ENCODE measurements around the gene SHISA6.

The SHISA6 gene

DNA sequence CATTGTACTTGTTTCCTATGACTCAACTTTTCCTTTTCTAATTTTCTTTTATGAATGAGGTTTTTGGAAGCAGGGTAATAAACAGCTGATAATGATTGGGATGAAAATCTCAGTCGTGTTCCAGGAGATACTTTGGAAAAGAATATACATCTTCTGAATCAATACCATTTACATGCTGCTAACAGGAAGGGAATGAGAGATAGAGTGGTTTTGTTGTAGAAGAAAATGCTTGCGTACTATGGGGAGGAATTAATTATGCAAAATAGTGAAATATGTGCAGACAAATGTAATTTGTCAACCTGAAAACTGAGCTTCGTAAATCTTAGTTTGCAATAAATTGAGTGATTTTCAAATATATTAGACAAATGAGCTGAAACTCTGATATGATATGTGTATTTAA lies 24.0 kb upstream of the SHISA6 start:
- H2AK5ac ChIP-seq (ENCODE audit: low read length) = no peak overlapping the region
- H3K79me2 ChIP-seq (ENCODE audit: control insufficient read depth, insufficient read depth, low read length) = no peaks in the 10 kb centered on the region
- H4K8ac ChIP-seq (ENCODE audit: low read depth, low read length) = no peak overlapping the region
- H2BK120ac ChIP-seq (ENCODE audit: low read depth, low read length) = no peak overlapping the region
- WGBS (ENCODE audit: extremely low coverage, insufficient coverage, low lambda C conversion rate) = no CpG with 5 or more reads among the region's 3 CpGs
- H4K5ac ChIP-seq (ENCODE audit: low read length) = no peak overlapping the region
- H3K4ac ChIP-seq (ENCODE audit: low read depth, low read length) = no peak overlapping the region
- H3K4me2 ChIP-seq (ENCODE audit: low read length) = no peak overlapping the region
- H3K4me1 ChIP-seq (ENCODE audit: control insufficient read depth, low read depth, low read length) = no peaks in the 10 kb centered on the region
- no peaks in the 10 kb centered on the region for H3K79me1 ChIP-seq (ENCODE audit: low read length)
- H3K27me3 ChIP-seq (ENCODE audit: insufficient read depth, low read length, poor library complexity) = no peaks in the 10 kb centered on the region
- H3K36me3 ChIP-seq (ENCODE audit: control insufficient read depth, insufficient read depth, low read length) = no peaks in the 10 kb centered on the region
- no peak overlapping the region for H2BK15ac ChIP-seq (replicated peaks; ENCODE audit: low read depth)
- H2BK5ac ChIP-seq (ENCODE audit: low read length) = no peak overlapping the region
- H3K18ac ChIP-seq (ENCODE audit: low read length) = no peak overlapping the region
- H3K9ac ChIP-seq (ENCODE audit: low read length) = no peak overlapping the region
- no peak overlapping the region for H3K23ac ChIP-seq (ENCODE audit: low read length)
- no peak for DNase-seq
- H3K4me3 ChIP-seq (ENCODE audit: low read length) = no peak overlapping the region
- H3K27ac ChIP-seq (ENCODE audit: low read depth, low read length) = no peak overlapping the region
- no peak overlapping the region for H3K56ac ChIP-seq (ENCODE audit: low read length)

DNA sequence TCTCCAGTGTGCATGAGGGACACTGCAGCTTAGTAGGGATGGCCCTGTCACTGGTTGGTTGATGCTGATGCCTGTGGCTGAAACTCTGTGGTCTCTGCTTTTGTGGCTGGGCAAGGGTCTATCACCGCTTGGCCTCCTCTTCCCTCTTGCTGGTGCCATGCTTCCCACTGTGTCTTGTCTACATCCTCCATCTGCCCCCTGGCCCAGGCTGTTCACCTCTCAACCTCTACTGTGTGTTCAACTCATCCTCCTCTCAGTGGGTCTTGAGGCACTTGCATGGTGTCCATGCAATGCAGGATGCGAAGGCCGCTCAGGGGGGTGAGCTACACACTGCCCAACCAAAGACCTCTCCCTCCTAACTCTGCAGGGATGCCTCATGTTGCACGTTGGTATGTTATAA lies 19.8 kb upstream of the SHISA6 start:
- peak overlapping the region; percentile 66 for H4K5ac ChIP-seq (ENCODE audit: low read length)
- no peaks in the 10 kb centered on the region for H3K36me3 ChIP-seq (ENCODE audit: control insufficient read depth, insufficient read depth, low read length)
- H3K18ac ChIP-seq (ENCODE audit: low read length) = no peak overlapping the region
- H3K4me1 ChIP-seq (ENCODE audit: control insufficient read depth, low read depth, low read length) = no peaks in the 10 kb centered on the region
- no CpG with 5 or more reads among the region's 4 CpGs for WGBS (ENCODE audit: extremely low coverage, insufficient coverage, low lambda C conversion rate)
- no peak overlapping the region for H3K4ac ChIP-seq (ENCODE audit: low read depth, low read length)
- H3K9ac ChIP-seq (ENCODE audit: low read length) = no peak overlapping the region
- no peak overlapping the region for H2BK15ac ChIP-seq (replicated peaks; ENCODE audit: low read depth)
- no peak overlapping the region for H3K56ac ChIP-seq (ENCODE audit: low read length)
- H2BK5ac ChIP-seq (ENCODE audit: low read length) = no peak overlapping the region
- H4K8ac ChIP-seq (ENCODE audit: low read depth, low read length) = no peak overlapping the region
- no peak overlapping the region for H3K23ac ChIP-seq (ENCODE audit: low read length)
- no peaks in the 10 kb centered on the region for H3K79me2 ChIP-seq (ENCODE audit: control insufficient read depth, insufficient read depth, low read length)
- H3K4me3 ChIP-seq (ENCODE audit: low read length) = no peak overlapping the region
- H3K4me2 ChIP-seq (ENCODE audit: low read length) = no peak overlapping the region
- no peak overlapping the region for H3K27ac ChIP-seq (ENCODE audit: low read depth, low read length)
- H2BK120ac ChIP-seq (ENCODE audit: low read depth, low read length) = no peak overlapping the region
- no peak for DNase-seq
- no peaks in the 10 kb centered on the region for H3K79me1 ChIP-seq (ENCODE audit: low read length)
- no peaks in the 10 kb centered on the region for H3K27me3 ChIP-seq (ENCODE audit: insufficient read depth, low read length, poor library complexity)
- H2AK5ac ChIP-seq (ENCODE audit: low read length) = no peak overlapping the region

DNA sequence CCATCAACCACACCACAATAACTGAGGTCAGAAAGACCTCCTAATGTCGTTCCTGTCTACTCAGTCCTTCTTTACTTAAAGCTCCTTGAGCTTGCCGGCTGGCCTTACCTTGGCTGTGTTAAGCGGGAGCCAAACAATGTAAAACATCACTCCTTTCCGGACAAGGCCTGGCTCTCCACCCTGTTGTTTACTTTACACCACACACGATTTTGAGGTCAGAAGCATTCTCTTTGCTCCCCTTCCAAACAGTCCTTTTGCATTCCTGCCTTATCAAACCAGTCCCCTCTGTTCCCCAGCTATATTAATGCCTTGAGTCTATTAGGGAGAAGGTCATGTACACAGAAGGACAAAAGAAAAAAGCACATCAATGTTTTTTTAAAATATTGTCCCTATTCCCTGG lies 19.3 kb upstream of the SHISA6 start:
- Histone ChIP-seq H3K4me3 (ENCODE audit: low read length) (no peak overlapping the region), H3K56ac (ENCODE audit: low read length) (no peak overlapping the region), H2BK120ac (ENCODE audit: low read depth, low read length) (no peak overlapping the region), H3K4me1 (ENCODE audit: control insufficient read depth, low read depth, low read length) (no peaks in the 10 kb centered on the region), H2BK15ac (replicated peaks; ENCODE audit: low read depth) (no peak overlapping the region), H3K4me2 (ENCODE audit: low read length) (no peak overlapping the region), H3K36me3 (ENCODE audit: control insufficient read depth, insufficient read depth, low read length) (no peaks in the 10 kb centered on the region), H3K79me1 (ENCODE audit: low read length) (no peaks in the 10 kb centered on the region), H4K8ac (ENCODE audit: low read depth, low read length) (no peak overlapping the region), H3K9ac (ENCODE audit: low read length) (no peak overlapping the region), H3K27ac (ENCODE audit: low read depth, low read length) (no peak overlapping the region), H2BK5ac (ENCODE audit: low read length) (no peak overlapping the region), H4K5ac (ENCODE audit: low read length) (no peak overlapping the region), H3K23ac (ENCODE audit: low read length) (no peak overlapping the region), H3K27me3 (ENCODE audit: insufficient read depth, low read length, poor library complexity) (no peaks in the 10 kb centered on the region), H3K79me2 (ENCODE audit: control insufficient read depth, insufficient read depth, low read length) (no peaks in the 10 kb centered on the region), H3K18ac (ENCODE audit: low read length) (no peak overlapping the region), H2AK5ac (ENCODE audit: low read length) (no peak overlapping the region), H3K4ac (ENCODE audit: low read depth, low read length) (no peak overlapping the region)
- no peak for DNase-seq
- WGBS (ENCODE audit: extremely low coverage, insufficient coverage, low lambda C conversion rate) = no CpG with 5 or more reads among the region's 5 CpGs

DNA sequence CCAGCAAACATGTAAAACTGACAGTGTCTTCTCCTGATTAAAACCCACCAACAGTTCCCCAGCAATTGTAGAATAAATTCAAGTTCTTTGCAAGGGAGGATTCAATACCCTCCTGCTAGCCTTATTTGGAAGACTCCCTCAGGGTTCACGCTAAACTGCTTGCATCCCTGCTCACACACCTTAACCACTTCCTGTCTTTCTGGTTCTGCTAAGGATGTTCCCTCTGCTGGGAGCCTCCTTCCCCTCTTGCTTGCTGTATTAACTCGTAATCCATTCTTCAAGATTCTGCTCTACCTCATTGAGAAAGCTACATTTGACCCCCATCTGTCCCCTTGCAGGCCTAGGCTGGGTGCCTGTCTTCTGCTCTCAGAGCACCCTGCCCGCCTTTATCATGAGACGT lies 2.3 kb upstream of the SHISA6 start:
- no peak overlapping the region for H3K4me2 ChIP-seq (ENCODE audit: low read length)
- no peak overlapping the region for H3K4ac ChIP-seq (ENCODE audit: low read depth, low read length)
- H3K27ac ChIP-seq (ENCODE audit: low read depth, low read length) = no peak overlapping the region
- no peaks in the 10 kb centered on the region for H3K79me2 ChIP-seq (ENCODE audit: control insufficient read depth, insufficient read depth, low read length)
- peaks cover 10% of the 10 kb centered on the region for H3K27me3 ChIP-seq (ENCODE audit: insufficient read depth, low read length, poor library complexity)
- no peak overlapping the region for H3K23ac ChIP-seq (ENCODE audit: low read length)
- no peak overlapping the region for H4K8ac ChIP-seq (ENCODE audit: low read depth, low read length)
- H3K9ac ChIP-seq (ENCODE audit: low read length) = no peak overlapping the region
- H3K4me3 ChIP-seq (ENCODE audit: low read length) = no peak overlapping the region
- no peak overlapping the region for H3K18ac ChIP-seq (ENCODE audit: low read length)
- H3K36me3 ChIP-seq (ENCODE audit: control insufficient read depth, insufficient read depth, low read length) = no peaks in the 10 kb centered on the region
- H3K56ac ChIP-seq (ENCODE audit: low read length) = peak overlapping the region; percentile 72
- WGBS (ENCODE audit: extremely low coverage, insufficient coverage, low lambda C conversion rate) = no CpG with 5 or more reads among the region's 4 CpGs
- no peak overlapping the region for H2AK5ac ChIP-seq (ENCODE audit: low read length)
- no peak overlapping the region for H2BK120ac ChIP-seq (ENCODE audit: low read depth, low read length)
- H3K4me1 ChIP-seq (ENCODE audit: control insufficient read depth, low read depth, low read length) = peaks cover 12% of the 10 kb centered on the region
- no peak overlapping the region for H4K5ac ChIP-seq (ENCODE audit: low read length)
- no peaks in the 10 kb centered on the region for H3K79me1 ChIP-seq (ENCODE audit: low read length)
- H2BK5ac ChIP-seq (ENCODE audit: low read length) = no peak overlapping the region
- H2BK15ac ChIP-seq (replicated peaks; ENCODE audit: low read depth) = no peak overlapping the region
- peak; percentile 75 for DNase-seq

DNA sequence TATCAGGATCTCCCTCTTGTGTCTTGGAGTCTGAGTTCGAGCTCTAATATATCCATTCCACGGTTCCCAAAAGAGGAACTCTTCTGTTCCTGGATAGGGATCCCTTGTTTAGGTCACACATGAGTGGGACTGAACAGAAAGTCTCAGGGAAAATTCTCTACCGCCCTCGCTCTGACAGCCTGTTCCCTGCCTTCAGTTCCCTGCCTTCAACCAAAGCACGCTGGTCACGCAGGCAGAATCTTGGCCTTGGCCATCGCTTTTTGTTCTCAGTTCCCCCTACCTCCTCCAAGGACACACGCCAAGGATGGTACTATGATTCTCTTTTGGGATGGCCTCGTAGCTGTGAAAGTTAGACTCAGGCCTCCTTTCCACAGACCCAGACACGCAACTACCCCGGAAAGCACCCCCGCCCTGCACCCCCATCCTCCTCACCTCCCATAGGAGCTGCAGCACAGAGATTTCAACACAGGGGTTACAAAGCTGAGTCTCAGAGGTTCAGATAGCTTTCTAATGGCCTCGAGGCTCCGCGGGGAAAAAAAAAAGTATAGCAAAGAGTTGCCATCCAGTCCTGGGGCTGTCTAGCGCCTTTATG lies 1.5 kb upstream of the SHISA6 start:
- Histone ChIP-seq H4K8ac (ENCODE audit: low read depth, low read length) (no peak overlapping the region), H3K4me1 (ENCODE audit: control insufficient read depth, low read depth, low read length) (peaks cover 12% of the 10 kb centered on the region), H2BK120ac (ENCODE audit: low read depth, low read length) (no peak overlapping the region), H3K79me2 (ENCODE audit: control insufficient read depth, insufficient read depth, low read length) (no peaks in the 10 kb centered on the region), H3K4ac (ENCODE audit: low read depth, low read length) (no peak overlapping the region), H2AK5ac (ENCODE audit: low read length) (no peak overlapping the region), H3K18ac (ENCODE audit: low read length) (no peak overlapping the region), H3K27me3 (ENCODE audit: insufficient read depth, low read length, poor library complexity) (peaks cover 10% of the 10 kb centered on the region), H3K79me1 (ENCODE audit: low read length) (no peaks in the 10 kb centered on the region), H2BK15ac (replicated peaks; ENCODE audit: low read depth) (no peak overlapping the region), H3K4me2 (ENCODE audit: low read length) (peak overlapping the region; percentile 73), H3K9ac (ENCODE audit: low read length) (peak overlapping the region; percentile 61), H3K56ac (ENCODE audit: low read length) (peak overlapping the region; percentile 89), H3K36me3 (ENCODE audit: control insufficient read depth, insufficient read depth, low read length) (no peaks in the 10 kb centered on the region), H2BK5ac (ENCODE audit: low read length) (no peak overlapping the region), H3K4me3 (ENCODE audit: low read length) (no peak overlapping the region), H4K5ac (ENCODE audit: low read length) (no peak overlapping the region), H3K23ac (ENCODE audit: low read length) (no peak overlapping the region), H3K27ac (ENCODE audit: low read depth, low read length) (no peak overlapping the region)
- WGBS (ENCODE audit: extremely low coverage, insufficient coverage, low lambda C conversion rate) = no CpG with 5 or more reads among the region's 16 CpGs
- DNase-seq = no peak
